PC-3 (cell line): ENCODE data around the gene DGKZ. TPM values are rescaled to one million over a fixed set of nuclear protein-coding genes. Genes with fewer than 3 reads are reported as not detected.

Source experiments
- ATAC-seq: fragments of 200-7000 bp; cut with Tn5 transposase; 2 replicates; pipeline ENCODE4 v1.9.1; 2020; ENCODE audit warnings: mild to moderate bottlenecking, moderate library complexity
- BruUV-seq: library from RNA; stranded (reverse); fragments of 400-500 nt; replicated peaks from 2 replicates; lab custom pipeline; 2021; lab: Mats Ljungman, UMichigan
- CTCF ChIA-PET: fragments of 300-600 bp; sonication (Branson Sonifier 250); formaldehyde crosslinking; loops from one replicate; lab custom pipeline; 2022; ENCODE audit warnings: antibody characterized with exemption; lab: Charles Lee
- POLR2A ChIA-PET: fragments of 300-600 bp; sonication (Branson Sonifier 250); formaldehyde crosslinking; loops from one replicate; lab custom pipeline; 2022; ENCODE audit warnings: antibody characterized with exemption; ENCODE audit not compliant: unreplicated experiment; lab: Charles Lee
- DNase-seq: peaks from one replicate; pipeline ENCODE4 v3.0.0-alpha.2; 2015
- H2AFZ ChIP-seq: fragments of 300-600 bp; sonication (generic); 2 replicates; pipeline ENCODE4 v1.6.0; 2016; ENCODE audit warnings: antibody characterized with exemption, low read length
- H3F3A ChIP-seq: fragments of 300-600 bp; sonication (generic); one replicate; pipeline ENCODE4 v1.6.0; 2017; ENCODE audit warnings: antibody characterized with exemption, low read length, control low read depth, mild to moderate bottlenecking; ENCODE audit not compliant: unreplicated experiment
- H3K27ac ChIP-seq: fragments of 300-600 bp; sonication (generic); 2 replicates; pipeline ENCODE4 v1.5.1; 2016; ENCODE audit warnings: mild to moderate bottlenecking, low read length
- H3K27me3 ChIP-seq: fragments of 300-600 bp; sonication (generic); 2 replicates; pipeline ENCODE4 v1.6.1; 2016; ENCODE audit warnings: low read length, mixed read lengths
- H3K36me3 ChIP-seq: fragments of 300-600 bp; sonication (generic); 2 replicates; pipeline ENCODE4 v1.6.1; 2016; ENCODE audit warnings: low read depth, mixed run types, low read length, mixed read lengths
- H3K4me1 ChIP-seq: fragments of 300-600 bp; sonication (generic); 2 replicates; pipeline ENCODE4 v1.5.1; 2016; ENCODE audit warnings: low read length; ENCODE audit not compliant: insufficient read depth
- H3K4me2 ChIP-seq: fragments of 300-600 bp; sonication (generic); 2 replicates; pipeline ENCODE4 v1.6.0; 2016; ENCODE audit warnings: low read length
- H3K4me3 ChIP-seq: fragments of 300-600 bp; sonication (generic); 2 replicates; pipeline ENCODE4 v1.5.1; 2016; ENCODE audit warnings: mild to moderate bottlenecking, low read length, mixed read lengths
- H3K79me2 ChIP-seq: fragments of 300-600 bp; sonication (generic); 2 replicates; pipeline ENCODE4 v1.6.1; 2017; ENCODE audit warnings: low read length, mixed read lengths
- H3K9ac ChIP-seq: fragments of 300-600 bp; sonication (generic); 2 replicates; pipeline ENCODE4 v1.6.0; 2016; ENCODE audit warnings: mild to moderate bottlenecking, low read length
- H3K9me2 ChIP-seq: fragments of 300-600 bp; sonication (generic); replicated peaks from 2 replicates; pipeline ENCODE4 v1.6.1; 2016; ENCODE audit warnings: mixed run types, low read length, mixed read lengths
- H3K9me3 ChIP-seq: fragments of 300-600 bp; sonication (generic); 2 replicates; pipeline ENCODE4 v1.6.1; 2016; ENCODE audit warnings: low read length, mixed read lengths
- H4K20me1 ChIP-seq: fragments of 300-600 bp; sonication (generic); 2 replicates; pipeline ENCODE4 v1.6.1; 2016; ENCODE audit warnings: low read length, mixed read lengths
- EZH2 ChIP-seq: fragments of 300-600 bp; sonication (generic); IDR thresholded peaks from one replicate; pipeline ENCODE4 v1.6.1; 2017; ENCODE audit warnings: antibody characterized with exemption, mild to moderate bottlenecking, low read length; ENCODE audit not compliant: unreplicated experiment
- EZH2phosphoT487 ChIP-seq: fragments of 300-600 bp; sonication (generic); IDR thresholded peaks from 2 replicates; pipeline ENCODE4 v1.6.1; 2018; ENCODE audit warnings: mild to moderate bottlenecking, antibody characterized with exemption, low read length, borderline replicate concordance
- intact Hi-C: fragments of 100-400 bp; cut with micrococcal nuclease; formaldehyde crosslinking; loops from 2 replicates; pipeline ENCODE4 v1.9.0; 2023
- total RNA-seq: library from RNA; depleted of rRNA; stranded (reverse); fragments of >200 nt; gene quantifications from 2 replicates; pipeline ENCODE4 v1.2.3, GENCODE V29; 2014
- TF ChIP-seq, protein P1 (sequence below): fragments of 300-600 bp; sonication (generic); conservative IDR thresholded peaks from 2 replicates; pipeline ENCODE4 v1.5.1; 2017; ENCODE audit warnings: antibody characterized with exemption, low read depth, mild to moderate bottlenecking, low read length

Gene DGKZ
- total RNA-seq, 1 experiment from 2014 or later: 70.2 TPM

DNA sequence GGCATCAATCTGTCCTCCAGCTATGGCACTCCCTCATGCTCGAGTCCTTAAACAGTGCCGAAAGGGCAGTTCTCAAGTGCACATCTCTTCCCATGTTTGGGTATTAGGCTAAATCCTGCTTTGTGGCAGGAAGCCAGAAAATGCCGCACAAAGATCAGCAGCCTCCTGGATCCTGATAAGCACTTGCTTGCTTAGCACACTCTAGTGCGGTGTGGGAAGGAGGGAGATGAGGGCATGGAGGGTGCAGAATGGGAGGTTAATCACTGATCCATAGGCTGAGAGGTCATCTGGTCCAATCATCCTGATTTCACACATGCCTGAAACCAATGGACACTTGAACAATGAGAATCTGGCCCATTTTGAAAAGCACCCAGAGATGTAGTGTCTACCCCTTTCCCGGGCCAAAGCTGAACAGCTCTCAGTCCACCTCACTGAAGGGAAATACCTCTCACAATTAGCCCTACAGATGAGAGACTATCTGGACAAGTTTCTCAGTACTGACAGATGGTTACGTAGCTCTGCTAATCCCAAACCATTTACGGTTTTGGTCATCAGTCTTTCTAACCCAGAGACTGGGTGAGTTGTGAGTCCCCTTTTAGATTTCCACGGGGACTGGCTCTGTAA lies 74.1 kb downstream of the DGKZ start:
- Histone ChIP-seq H3K9me3 (no peaks in the 10 kb centered on the region), H3K36me3 (no peaks in the 10 kb centered on the region), H4K20me1 (no peaks in the 10 kb centered on the region), H3K27me3 (no peaks in the 10 kb centered on the region), H3K4me2 (no peak overlapping the region), H3K79me2 (no peaks in the 10 kb centered on the region), H3F3A (no peaks in the 10 kb centered on the region), H3K27ac (no peak overlapping the region), H3K9me2 (no peaks in the 10 kb centered on the region), H2AFZ (no peak overlapping the region), H3K4me1 (no peaks in the 10 kb centered on the region), H3K9ac (no peak overlapping the region), H3K4me3 (no peak overlapping the region)
- ChIA-PET POLR2A (no interaction called here), CTCF (no interaction called here)
- DNase-seq (no peak), ATAC-seq (no peak)
- no TSS peak for BruUV-seq
- intact Hi-C loops: no loop called here
- TF ChIP-seq EZH2phosphoT487 (no peak), EZH2 (no peak)
- TF ChIP-seq, protein P1, sequence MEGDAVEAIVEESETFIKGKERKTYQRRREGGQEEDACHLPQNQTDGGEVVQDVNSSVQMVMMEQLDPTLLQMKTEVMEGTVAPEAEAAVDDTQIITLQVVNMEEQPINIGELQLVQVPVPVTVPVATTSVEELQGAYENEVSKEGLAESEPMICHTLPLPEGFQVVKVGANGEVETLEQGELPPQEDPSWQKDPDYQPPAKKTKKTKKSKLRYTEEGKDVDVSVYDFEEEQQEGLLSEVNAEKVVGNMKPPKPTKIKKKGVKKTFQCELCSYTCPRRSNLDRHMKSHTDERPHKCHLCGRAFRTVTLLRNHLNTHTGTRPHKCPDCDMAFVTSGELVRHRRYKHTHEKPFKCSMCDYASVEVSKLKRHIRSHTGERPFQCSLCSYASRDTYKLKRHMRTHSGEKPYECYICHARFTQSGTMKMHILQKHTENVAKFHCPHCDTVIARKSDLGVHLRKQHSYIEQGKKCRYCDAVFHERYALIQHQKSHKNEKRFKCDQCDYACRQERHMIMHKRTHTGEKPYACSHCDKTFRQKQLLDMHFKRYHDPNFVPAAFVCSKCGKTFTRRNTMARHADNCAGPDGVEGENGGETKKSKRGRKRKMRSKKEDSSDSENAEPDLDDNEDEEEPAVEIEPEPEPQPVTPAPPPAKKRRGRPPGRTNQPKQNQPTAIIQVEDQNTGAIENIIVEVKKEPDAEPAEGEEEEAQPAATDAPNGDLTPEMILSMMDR: no peak

DNA sequence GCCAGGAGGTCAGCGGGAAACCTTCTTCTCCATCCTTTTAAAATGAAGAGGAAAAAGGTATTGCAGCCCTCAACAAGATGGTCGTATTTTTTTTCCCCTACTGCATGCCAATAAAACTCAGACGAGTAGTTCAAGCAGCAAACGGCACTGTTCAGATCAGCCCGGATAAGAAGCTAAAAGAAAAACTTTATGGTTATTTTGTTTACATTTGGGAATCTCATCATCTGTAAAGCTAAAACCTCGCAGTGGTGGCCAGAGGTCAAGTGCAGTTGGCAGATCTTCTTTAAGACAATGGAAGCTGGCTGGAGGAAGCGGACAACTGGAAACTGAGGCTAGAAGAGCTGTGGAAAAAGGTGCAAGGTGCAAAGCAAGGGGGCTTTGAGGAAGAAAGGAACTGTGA lies 75.3 kb downstream of the DGKZ start:
- DNase-seq: no peak
- no TSS peak for BruUV-seq
- H3K4me2 ChIP-seq: no peak overlapping the region
- no peaks in the 10 kb centered on the region for H3K9me3 ChIP-seq
- H3F3A ChIP-seq: no peaks in the 10 kb centered on the region
- no peak overlapping the region for H3K4me3 ChIP-seq
- no peak for ATAC-seq
- ChIA-PET POLR2A (no interaction called here), CTCF (no interaction called here)
- H3K79me2 ChIP-seq: no peaks in the 10 kb centered on the region
- intact Hi-C loops: no loop called here
- TF ChIP-seq EZH2phosphoT487 (no peak), EZH2 (no peak)
- TF ChIP-seq, protein P1: no peak
- no peaks in the 10 kb centered on the region for H3K9me2 ChIP-seq
- no peaks in the 10 kb centered on the region for H3K27me3 ChIP-seq
- H4K20me1 ChIP-seq: no peaks in the 10 kb centered on the region
- no peaks in the 10 kb centered on the region for H3K36me3 ChIP-seq
- no peak overlapping the region for H3K27ac ChIP-seq
- H2AFZ ChIP-seq: no peak overlapping the region
- H3K9ac ChIP-seq: no peak overlapping the region
- no peaks in the 10 kb centered on the region for H3K4me1 ChIP-seq

GRCh38 chr11:46426233-46426991 lies 79.1 kb downstream of the DGKZ start:
- DNase-seq: no peak
- Histone ChIP-seq H2AFZ (no peak overlapping the region), H3K9me2 (no peaks in the 10 kb centered on the region), H3K4me2 (no peak overlapping the region), H3K36me3 (no peaks in the 10 kb centered on the region), H4K20me1 (no peaks in the 10 kb centered on the region), H3K79me2 (no peaks in the 10 kb centered on the region), H3K9me3 (no peaks in the 10 kb centered on the region), H3K9ac (no peak overlapping the region), H3K27me3 (no peaks in the 10 kb centered on the region), H3F3A (no peaks in the 10 kb centered on the region), H3K27ac (no peak overlapping the region), H3K4me1 (no peaks in the 10 kb centered on the region), H3K4me3 (no peak overlapping the region)
- ATAC-seq: no peak
- BruUV-seq: no TSS peak
- intact Hi-C loops: no loop called here
- TF ChIP-seq EZH2phosphoT487 (no peak), EZH2 (no peak)
- TF ChIP-seq, protein P1: no peak
- ChIA-PET POLR2A (no interaction called here), CTCF (no interaction called here)
